Lower lobe of right lung (tissue), 2 donors: ENCODE results near the gene TENM4. TPM values are rescaled to one million over a fixed set of nuclear protein-coding genes. Genes with fewer than 3 reads are reported as not detected.

Source experiments
- ATAC-seq, 2 donors: fragments of 200-7000 bp; cut with Tn5 transposase; one replicate each; pipeline ENCODE4 v1.9.1; 2020 to 2022; ENCODE audit warnings: mild to moderate bottlenecking in 2 of 2, moderate library complexity in 2 of 2
- DNase-seq: peaks from one replicate; pipeline ENCODE4 v3.0.0-alpha.2; 2020
- H3K27ac ChIP-seq: fragments of 200-600 bp; one replicate; pipeline ENCODE4 v1.8.0; 2022
- H3K27me3 ChIP-seq: fragments of 200-600 bp; one replicate; pipeline ENCODE4 v1.8.0; 2022; ENCODE audit warnings: low read depth
- H3K36me3 ChIP-seq: fragments of 200-600 bp; one replicate; pipeline ENCODE4 v1.8.0; 2022; ENCODE audit warnings: mild to moderate bottlenecking
- H3K4me1 ChIP-seq: fragments of 200-600 bp; one replicate; pipeline ENCODE4 v1.8.0; 2022
- H3K4me3 ChIP-seq: fragments of 200-600 bp; one replicate; pipeline ENCODE4 v1.8.0; 2022; ENCODE audit warnings: mild to moderate bottlenecking
- H3K9me3 ChIP-seq: fragments of 200-600 bp; one replicate; pipeline ENCODE4 v1.8.0; 2022
- intact Hi-C: fragments of 100-400 bp; cut with DNase I; formaldehyde crosslinking; loops from one replicate; pipeline ENCODE4 v1.11.0; 2022
- total RNA-seq: library from RNA; stranded (reverse); fragmentation: NEBNext Ultra II Directional; extraction: Animal tissue kit (Norgen Biotek cat#: 25700); gene quantifications from one replicate; pipeline ENCODE4 v1.2.1, GENCODE V29; 2021
- TF ChIP-seq, protein P1 (sequence below): fragments of 200-600 bp; IDR thresholded peaks from one replicate; pipeline ENCODE4 v1.8.0; 2022; ENCODE audit warnings: antibody characterized with exemption, mild to moderate bottlenecking
- donor health status: DM: no; HTN: yes; CAD: no; lungs with severe emphysema.

Gene TENM4
- total RNA-seq, 1 donor from 2014 or later = 1.1 TPM

DNA sequence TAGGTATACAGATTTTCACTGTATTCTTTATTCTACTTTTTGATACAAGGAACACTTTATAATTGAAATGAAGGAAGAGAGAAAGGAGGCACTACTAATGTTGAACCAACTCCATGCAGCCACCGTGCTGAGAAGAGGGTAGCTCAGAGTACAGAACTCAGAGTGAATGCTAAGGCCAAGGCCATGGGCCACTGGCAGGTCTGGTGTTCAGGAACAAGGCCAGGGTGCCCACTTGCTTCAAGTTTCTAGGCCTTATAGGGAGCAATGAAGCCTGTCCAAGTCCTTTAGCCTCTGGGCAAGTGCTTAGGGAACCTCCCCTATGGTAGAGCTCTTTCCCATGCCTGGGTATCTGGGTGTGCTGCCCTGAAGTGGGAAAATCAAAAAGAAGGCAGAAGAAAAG is 235.0 kb downstream of the TENM4 start:
- intact Hi-C loops = no loop called here
- no peaks in the 10 kb centered on the region for H3K4me1 ChIP-seq
- no peaks in the 10 kb centered on the region for H3K9me3 ChIP-seq
- H3K36me3 ChIP-seq = no peaks in the 10 kb centered on the region
- no peak overlapping the region for H3K4me3 ChIP-seq
- TF ChIP-seq, protein P1, sequence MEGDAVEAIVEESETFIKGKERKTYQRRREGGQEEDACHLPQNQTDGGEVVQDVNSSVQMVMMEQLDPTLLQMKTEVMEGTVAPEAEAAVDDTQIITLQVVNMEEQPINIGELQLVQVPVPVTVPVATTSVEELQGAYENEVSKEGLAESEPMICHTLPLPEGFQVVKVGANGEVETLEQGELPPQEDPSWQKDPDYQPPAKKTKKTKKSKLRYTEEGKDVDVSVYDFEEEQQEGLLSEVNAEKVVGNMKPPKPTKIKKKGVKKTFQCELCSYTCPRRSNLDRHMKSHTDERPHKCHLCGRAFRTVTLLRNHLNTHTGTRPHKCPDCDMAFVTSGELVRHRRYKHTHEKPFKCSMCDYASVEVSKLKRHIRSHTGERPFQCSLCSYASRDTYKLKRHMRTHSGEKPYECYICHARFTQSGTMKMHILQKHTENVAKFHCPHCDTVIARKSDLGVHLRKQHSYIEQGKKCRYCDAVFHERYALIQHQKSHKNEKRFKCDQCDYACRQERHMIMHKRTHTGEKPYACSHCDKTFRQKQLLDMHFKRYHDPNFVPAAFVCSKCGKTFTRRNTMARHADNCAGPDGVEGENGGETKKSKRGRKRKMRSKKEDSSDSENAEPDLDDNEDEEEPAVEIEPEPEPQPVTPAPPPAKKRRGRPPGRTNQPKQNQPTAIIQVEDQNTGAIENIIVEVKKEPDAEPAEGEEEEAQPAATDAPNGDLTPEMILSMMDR = no peak
- no peak overlapping the region for H3K27ac ChIP-seq
- H3K27me3 ChIP-seq = no peaks in the 10 kb centered on the region
- no peak for DNase-seq
- ATAC-seq = no peak

DNA sequence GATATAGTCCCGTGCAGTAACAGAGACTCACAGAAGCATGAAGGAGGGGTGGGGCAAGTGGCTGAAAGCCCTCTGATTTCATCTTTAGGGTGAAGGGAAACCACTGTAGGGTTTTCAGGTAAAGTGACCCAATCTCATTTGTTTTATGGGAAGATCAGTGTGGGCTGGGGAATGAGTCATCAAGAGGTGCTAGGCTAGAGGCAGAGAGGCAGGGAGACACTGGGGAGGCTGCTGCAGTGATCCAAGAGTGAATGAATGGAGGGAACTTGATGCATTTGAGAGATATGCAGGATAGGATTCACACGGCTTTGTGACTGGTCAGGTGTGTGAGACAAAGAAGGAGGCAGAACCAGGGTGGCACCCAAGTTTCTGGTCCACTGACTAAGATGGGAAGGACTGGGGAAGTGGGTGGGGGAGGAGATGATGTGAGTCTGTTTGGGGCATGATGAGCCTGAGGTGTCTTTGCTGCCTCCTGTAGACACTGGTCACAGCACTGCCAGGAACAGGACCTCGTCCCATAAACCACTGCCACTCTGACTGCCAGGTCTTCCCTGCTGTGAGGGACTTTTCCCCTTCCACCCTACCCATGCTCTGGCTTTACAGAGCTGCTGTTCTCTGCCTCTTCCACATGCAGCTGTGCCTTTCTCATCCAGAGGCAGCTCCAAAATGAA is 239.0 kb downstream of the TENM4 start:
- no peak overlapping the region for H3K4me3 ChIP-seq
- TF ChIP-seq, protein P1 = no peak
- DNase-seq (no peak), ATAC-seq (no peak)
- H3K27me3 ChIP-seq = no peaks in the 10 kb centered on the region
- no peak overlapping the region for H3K27ac ChIP-seq
- H3K4me1 ChIP-seq = no peaks in the 10 kb centered on the region
- intact Hi-C loops = no loop called here
- no peaks in the 10 kb centered on the region for H3K36me3 ChIP-seq
- no peaks in the 10 kb centered on the region for H3K9me3 ChIP-seq

DNA sequence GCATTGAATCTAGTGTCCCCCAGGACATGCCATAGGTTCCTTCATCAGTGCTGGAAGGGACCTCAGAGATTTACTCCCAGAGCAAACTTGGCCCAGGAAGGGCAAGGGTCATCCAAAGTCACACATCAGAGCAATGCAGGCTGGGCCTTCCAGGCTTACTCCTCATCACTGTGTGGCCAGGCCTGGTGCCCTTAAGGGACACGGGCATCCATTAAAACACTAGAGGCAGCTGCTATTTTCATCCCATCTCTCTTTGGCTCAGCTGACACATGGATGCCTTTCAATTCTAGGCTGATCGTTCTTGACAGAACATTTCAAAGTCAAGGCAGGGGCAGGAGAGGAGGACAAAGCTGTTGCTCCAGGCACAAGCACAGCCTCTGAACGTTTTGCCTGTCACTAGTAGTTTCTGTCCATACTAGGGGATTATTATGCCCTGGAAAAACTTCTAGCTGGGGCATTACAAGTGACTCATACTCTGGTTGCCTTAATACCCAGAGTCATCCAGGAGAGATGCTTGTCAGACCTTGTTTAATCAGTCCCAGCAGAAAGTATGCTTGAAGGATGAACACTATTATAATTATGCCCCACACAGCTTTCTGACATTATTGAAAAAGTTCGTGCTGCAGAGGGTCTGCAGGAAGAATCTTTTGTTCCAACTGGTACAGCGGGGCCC is 240.3 kb downstream of the TENM4 start:
- Histone ChIP-seq H3K9me3 (no peaks in the 10 kb centered on the region), H3K4me1 (no peaks in the 10 kb centered on the region), H3K27ac (no peak overlapping the region), H3K4me3 (no peak overlapping the region), H3K36me3 (no peaks in the 10 kb centered on the region), H3K27me3 (no peaks in the 10 kb centered on the region)
- TF ChIP-seq, protein P1 = no peak
- DNase-seq (no peak), ATAC-seq (no peak)
- intact Hi-C loops = no loop called here

DNA sequence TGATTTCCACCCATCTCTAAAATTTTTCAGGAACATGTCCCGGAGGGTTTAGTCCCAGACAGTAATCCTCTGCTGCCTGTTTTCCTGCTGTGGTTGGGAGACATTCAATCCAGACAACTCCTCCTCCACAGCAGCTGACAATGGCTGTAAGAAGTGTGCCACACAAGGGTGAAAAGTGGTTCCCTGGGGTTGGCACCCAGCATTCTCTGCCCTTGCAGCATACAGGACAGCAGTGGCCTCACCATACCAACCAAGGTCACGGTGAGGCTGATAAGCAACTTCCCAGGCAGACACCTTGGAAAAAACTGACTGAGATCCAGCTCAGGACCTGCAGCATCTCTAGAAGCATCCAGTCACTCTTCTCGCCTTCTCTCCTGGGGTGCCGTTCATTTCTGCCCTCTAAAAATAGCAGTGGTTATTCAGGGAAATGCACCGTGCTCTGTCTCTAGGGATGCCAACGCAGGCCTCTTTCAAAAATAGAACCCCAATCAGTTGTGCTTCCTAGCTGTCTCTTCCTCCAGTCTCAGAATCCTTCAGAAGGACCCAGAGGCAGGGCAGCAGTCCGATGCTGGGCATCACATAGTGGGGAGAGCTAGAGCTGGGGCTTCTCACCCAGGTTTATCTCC is 241.0 kb downstream of the TENM4 start:
- ATAC-seq (no peak), DNase-seq (no peak)
- TF ChIP-seq, protein P1 = no peak
- no peaks in the 10 kb centered on the region for H3K4me1 ChIP-seq
- intact Hi-C loops = no loop called here
- H3K4me3 ChIP-seq = no peak overlapping the region
- no peak overlapping the region for H3K27ac ChIP-seq
- H3K27me3 ChIP-seq = no peaks in the 10 kb centered on the region
- no peaks in the 10 kb centered on the region for H3K36me3 ChIP-seq
- H3K9me3 ChIP-seq = no peaks in the 10 kb centered on the region

DNA sequence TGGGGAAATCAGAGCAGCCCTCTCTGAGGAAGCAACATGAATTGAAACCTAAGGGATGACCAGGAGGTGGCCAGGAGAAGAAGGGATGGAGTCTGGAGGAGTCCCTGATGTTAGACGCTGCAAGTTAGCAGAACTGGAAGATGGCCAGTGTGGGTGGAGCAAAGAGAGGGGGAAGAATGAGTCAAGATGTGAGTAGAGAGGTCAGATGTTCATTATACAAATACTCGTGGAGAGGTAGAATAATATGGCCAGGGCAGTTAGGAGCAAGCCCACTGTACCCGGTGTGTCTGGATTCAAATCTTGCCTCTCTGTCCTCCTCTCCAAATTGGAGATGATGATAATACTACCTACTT is 242.0 kb downstream of the TENM4 start:
- ATAC-seq (no peak), DNase-seq (no peak)
- Histone ChIP-seq H3K4me3 (no peak overlapping the region), H3K36me3 (no peaks in the 10 kb centered on the region), H3K27ac (no peak overlapping the region), H3K9me3 (no peaks in the 10 kb centered on the region), H3K27me3 (no peaks in the 10 kb centered on the region), H3K4me1 (no peaks in the 10 kb centered on the region)
- TF ChIP-seq, protein P1 = no peak
- intact Hi-C loops = no loop called here
